ENCODE data around the gene JPH3. TPM values are rescaled to one million over a fixed set of nuclear protein-coding genes. Genes with fewer than 3 reads are reported as not detected.
"Not testable (repeated sequence)": the region's sequence is repeated elsewhere in the genome, so short reads cannot be mapped to it uniquely, and the experiment has no call there.

JPH3 gene
- total RNA-seq, 2 experiments from 2014 or later: not detected

DNA sequence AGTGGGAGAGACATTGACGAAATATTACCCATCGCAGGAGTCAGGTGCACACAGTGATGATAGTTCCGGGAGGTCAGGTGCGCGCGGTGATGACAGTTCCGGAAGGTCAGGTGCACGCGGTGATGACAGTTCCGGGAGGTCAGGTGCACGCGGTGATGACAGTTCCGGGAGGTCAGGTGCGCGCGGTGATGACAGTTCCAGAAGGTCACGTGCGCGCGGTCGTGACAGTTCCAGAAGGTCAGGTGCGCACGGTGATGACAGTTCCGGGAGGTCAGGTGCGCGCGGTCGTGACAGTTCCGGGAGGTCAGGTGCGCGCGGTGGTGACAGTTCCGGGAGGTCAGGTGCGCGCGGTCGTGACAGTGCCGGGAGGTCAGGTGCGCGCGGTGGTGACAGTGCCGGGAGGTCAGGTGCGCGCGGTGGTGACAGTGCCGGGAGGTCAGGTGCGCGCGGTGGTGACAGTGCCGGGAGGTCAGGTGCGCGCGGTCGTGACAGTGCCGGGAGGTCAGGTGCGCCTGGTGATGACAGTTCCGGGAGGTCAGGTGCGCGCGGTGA is 78.8 kb downstream of the JPH3 start:
- H3K27ac Mint-ChIP-seq; CTCF ChIA-PET; H3K4me1 Mint-ChIP-seq; H3K36me3 Mint-ChIP-seq (ENCODE audit: low read depth); H3K4me3 Mint-ChIP-seq; DNase-seq; H3K9me3 Mint-ChIP-seq; POLR2A ChIA-PET; H3K27me3 Mint-ChIP-seq: not testable (repeated sequence)

DNA sequence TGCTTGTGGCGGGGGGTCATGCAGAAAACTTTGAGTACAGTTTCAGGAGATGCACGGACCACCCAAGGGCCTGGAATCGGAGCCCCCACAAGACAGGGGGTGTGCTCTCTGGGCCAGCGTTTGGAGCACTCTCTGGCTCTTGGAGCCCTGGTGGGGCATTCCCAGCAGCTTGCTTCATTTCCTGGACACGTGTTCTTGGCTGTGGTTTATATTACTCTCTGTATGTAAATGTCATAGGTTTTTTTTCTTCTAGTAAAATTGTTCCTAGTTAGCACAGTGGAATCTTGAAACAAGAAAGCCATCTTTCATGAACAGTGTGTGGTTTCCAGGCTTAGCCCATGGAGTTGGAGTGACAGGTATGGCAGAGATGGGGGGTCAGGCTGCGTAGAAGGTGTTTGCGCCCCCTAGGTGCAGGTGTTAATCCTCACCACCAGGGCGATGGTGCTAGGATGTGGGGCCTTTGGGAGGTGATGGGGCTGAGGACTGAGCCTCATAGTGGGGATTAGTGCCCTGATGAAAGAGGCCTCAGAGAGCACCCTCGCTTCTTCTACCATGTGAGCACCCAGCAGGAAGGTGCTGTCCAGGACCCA is 79.8 kb downstream of the JPH3 start:
- Mint-ChIP-seq H3K27ac (no peak overlapping the region), H3K9me3 (no peaks in the 10 kb centered on the region), H3K36me3 (ENCODE audit: low read depth) (no peaks in the 10 kb centered on the region), H3K4me3 (no peak overlapping the region), H3K27me3 (no peaks in the 10 kb centered on the region), H3K4me1 (peaks cover 5% of the 10 kb centered on the region)
- CTCF ChIA-PET: no interaction called here
- POLR2A ChIA-PET: no interaction called here
- DNase-seq: no peak

DNA sequence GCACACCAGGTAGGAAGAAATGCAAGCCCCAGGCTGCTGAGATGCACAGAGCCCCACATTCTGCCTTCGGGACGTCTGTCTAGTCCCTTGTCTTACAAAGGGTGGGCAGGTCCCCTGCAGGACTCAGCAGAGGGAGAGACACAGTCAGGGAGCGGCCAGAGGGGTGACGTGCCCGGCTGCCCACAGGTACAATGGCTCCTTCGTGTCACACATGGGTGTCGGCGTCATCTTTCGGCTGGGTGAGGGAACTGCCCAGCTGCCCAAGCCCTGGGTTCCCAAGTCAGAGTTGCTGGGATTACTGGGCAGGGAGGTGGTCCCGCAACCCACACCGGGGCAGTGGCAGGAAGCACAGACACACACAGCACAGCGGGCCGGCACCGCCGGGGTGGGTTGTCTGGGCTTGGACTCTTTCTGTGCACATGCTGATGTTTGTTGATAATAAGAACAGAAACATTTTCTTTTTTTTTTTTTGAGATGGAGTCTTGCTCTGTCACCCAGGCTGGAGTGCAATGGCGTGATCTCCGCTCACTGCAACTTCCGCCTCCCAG is 80.6 kb downstream of the JPH3 start:
- H3K36me3 Mint-ChIP-seq (ENCODE audit: low read depth): no peaks in the 10 kb centered on the region
- ChIA-PET CTCF (interaction anchor here (1.6 kb wide), 1 partner anchor 86 kb away, joined by 4 read pairs; no protein-coding TSS in a partner anchor), POLR2A (no interaction called here)
- H3K27me3 Mint-ChIP-seq: no peaks in the 10 kb centered on the region
- H3K4me3 Mint-ChIP-seq: no peak overlapping the region
- H3K4me1 Mint-ChIP-seq: peaks cover 5% of the 10 kb centered on the region
- DNase-seq: no peak
- H3K9me3 Mint-ChIP-seq: no peaks in the 10 kb centered on the region
- H3K27ac Mint-ChIP-seq: no peak overlapping the region

DNA sequence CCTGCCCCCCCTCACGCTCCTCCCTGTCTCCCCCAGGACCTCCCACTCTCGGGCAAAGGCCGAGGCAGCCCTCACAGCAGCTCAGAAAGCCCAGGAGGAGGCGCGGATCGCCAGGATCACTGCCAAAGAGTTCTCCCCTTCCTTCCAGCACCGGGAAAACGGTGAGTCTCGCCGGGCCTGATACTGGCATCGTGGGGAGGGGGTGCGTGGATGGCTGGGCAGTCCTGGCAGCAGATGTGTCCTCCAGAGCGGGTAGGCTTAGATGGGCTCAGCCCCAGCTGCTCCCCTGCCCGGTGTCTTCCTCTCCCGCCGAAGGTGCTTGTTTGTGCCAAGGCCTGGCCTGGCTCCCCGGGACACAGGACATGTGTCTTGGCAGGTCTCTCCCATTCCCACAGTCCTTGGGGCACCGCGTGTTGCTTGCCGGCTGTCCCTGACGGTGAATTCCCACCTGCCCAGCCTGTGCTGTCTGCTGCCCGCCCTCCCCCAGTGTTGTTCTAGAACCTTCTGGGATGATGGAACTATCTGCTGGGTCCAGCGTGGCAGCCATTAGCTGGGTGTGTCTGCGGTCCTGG is 81.9 kb downstream of the JPH3 start:
- Mint-ChIP-seq H3K27me3 (no peaks in the 10 kb centered on the region), H3K27ac (no peak overlapping the region), H3K9me3 (no peaks in the 10 kb centered on the region), H3K4me1 (peaks cover 5% of the 10 kb centered on the region), H3K36me3 (ENCODE audit: low read depth) (no peaks in the 10 kb centered on the region), H3K4me3 (no peak overlapping the region)
- ChIA-PET POLR2A (no interaction called here), CTCF (interaction anchor here (1.6 kb wide), 1 partner anchor 85 kb away, joined by 4 read pairs; no protein-coding TSS in a partner anchor)
- no peak for DNase-seq

DNA sequence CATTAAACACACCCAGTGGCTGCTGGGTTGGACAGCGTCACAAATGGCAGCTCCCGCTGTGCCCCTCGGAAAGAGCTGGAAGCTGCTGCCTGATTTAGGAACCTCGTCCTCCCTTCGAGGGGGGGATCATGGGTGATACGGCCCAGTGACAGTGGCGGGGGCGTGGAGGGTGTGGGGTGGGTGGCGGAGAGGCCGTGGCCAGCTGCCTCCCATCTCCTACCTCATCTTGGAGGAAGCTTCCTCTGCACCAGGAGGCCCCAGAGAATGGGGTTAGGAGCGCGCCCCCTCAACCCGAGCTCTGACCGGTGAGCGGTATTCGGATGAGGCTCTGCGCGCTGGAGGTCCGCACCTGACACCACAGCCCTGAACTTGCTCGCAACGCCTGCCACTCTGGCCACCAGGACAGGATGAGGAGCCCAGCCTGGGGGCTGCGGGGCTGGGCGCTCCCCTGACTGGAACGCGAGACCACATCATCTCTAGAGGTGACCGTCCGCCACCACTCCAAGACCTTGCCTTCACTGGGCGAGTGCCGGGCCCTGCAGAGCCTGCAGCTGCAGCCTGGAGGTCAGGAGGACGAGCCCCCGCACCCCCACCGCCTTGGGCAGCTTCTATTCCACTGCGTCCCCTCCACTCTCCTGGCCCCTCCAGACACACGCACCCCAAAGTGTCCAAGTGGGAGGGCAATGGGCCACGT is 82.5 kb downstream of the JPH3 start:
- no peak overlapping the region for H3K27ac Mint-ChIP-seq
- no peak overlapping the region for H3K4me3 Mint-ChIP-seq
- peaks cover 5% of the 10 kb centered on the region for H3K4me1 Mint-ChIP-seq
- H3K9me3 Mint-ChIP-seq: no peaks in the 10 kb centered on the region
- H3K36me3 Mint-ChIP-seq (ENCODE audit: low read depth): no peaks in the 10 kb centered on the region
- no peak for DNase-seq
- CTCF ChIA-PET: no interaction called here
- POLR2A ChIA-PET: no interaction called here
- no peaks in the 10 kb centered on the region for H3K27me3 Mint-ChIP-seq

DNA sequence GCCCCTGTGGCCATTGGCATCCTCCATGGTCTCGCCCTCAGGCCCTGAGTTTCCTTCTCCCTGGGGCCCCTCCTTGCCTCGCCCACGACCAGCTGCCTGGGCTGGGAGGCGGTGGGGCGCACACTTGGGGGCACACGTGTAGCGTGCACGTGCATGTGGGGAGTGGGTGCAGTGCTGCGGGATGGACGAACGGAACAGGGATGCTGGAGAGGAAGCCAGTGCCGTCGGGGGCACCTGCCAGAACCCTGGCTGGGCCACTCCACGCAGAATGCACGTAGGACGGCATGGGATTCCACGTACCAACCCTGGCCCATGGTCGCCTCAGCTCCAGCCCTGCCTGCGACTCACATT is 83.1 kb downstream of the JPH3 start:
- CTCF ChIA-PET: no interaction called here
- POLR2A ChIA-PET: no interaction called here
- Mint-ChIP-seq H3K27me3 (no peaks in the 10 kb centered on the region), H3K27ac (no peak overlapping the region), H3K36me3 (ENCODE audit: low read depth) (no peaks in the 10 kb centered on the region), H3K4me3 (no peak overlapping the region), H3K9me3 (no peaks in the 10 kb centered on the region), H3K4me1 (peaks cover 5% of the 10 kb centered on the region)
- no peak for DNase-seq

DNA sequence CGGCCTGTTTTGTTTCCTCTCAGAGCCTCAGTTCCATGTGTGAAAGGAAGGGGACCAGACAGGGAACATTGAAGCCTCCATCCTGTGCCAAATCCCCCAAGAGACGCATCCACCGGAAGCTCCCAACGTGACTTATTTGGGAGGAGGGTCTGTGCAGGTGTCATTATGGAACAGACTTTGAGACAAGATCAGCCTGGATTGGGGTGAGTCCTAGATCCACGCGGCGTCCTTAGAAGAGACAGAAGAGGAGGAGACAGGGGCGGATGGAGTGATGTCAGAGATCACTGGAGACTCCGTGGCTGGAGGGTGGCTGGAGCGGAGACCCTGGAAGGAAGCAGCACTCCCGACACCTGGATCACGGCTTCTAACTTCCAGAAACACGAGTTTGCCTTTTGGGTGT is 83.5 kb downstream of the JPH3 start:
- H3K36me3 Mint-ChIP-seq (ENCODE audit: low read depth): no peaks in the 10 kb centered on the region
- no peak overlapping the region for H3K4me3 Mint-ChIP-seq
- no peak for DNase-seq
- H3K4me1 Mint-ChIP-seq: peaks cover 5% of the 10 kb centered on the region
- no peaks in the 10 kb centered on the region for H3K27me3 Mint-ChIP-seq
- ChIA-PET POLR2A (no interaction called here), CTCF (no interaction called here)
- no peak overlapping the region for H3K27ac Mint-ChIP-seq
- no peaks in the 10 kb centered on the region for H3K9me3 Mint-ChIP-seq

DNA sequence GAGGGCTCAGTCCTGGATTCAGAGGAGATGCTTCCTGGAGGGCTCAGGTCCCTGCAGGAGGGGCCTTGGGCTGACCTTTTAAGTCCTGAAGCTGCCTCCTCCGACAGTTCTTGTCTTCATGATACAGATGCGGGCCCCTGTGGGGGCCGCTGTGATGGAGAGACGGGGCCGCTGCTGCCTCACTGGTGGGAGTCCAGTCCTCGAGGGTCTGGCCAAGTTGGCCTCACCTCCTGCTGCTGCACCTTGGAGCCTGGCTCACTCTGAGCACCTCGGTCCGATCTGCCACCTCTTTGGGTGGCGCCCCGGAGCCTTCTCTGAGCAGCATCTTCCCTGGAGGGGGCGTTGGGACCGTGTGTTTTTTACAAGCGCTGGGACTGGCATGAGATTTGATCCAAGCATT is 84.4 kb downstream of the JPH3 start:
- H3K9me3 Mint-ChIP-seq: no peaks in the 10 kb centered on the region
- no peaks in the 10 kb centered on the region for H3K36me3 Mint-ChIP-seq (ENCODE audit: low read depth)
- CTCF ChIA-PET: no interaction called here
- H3K27ac Mint-ChIP-seq: no peak overlapping the region
- no peak for DNase-seq
- no peaks in the 10 kb centered on the region for H3K27me3 Mint-ChIP-seq
- H3K4me3 Mint-ChIP-seq: no peak overlapping the region
- POLR2A ChIA-PET: no interaction called here
- H3K4me1 Mint-ChIP-seq: peaks cover 5% of the 10 kb centered on the region

DNA sequence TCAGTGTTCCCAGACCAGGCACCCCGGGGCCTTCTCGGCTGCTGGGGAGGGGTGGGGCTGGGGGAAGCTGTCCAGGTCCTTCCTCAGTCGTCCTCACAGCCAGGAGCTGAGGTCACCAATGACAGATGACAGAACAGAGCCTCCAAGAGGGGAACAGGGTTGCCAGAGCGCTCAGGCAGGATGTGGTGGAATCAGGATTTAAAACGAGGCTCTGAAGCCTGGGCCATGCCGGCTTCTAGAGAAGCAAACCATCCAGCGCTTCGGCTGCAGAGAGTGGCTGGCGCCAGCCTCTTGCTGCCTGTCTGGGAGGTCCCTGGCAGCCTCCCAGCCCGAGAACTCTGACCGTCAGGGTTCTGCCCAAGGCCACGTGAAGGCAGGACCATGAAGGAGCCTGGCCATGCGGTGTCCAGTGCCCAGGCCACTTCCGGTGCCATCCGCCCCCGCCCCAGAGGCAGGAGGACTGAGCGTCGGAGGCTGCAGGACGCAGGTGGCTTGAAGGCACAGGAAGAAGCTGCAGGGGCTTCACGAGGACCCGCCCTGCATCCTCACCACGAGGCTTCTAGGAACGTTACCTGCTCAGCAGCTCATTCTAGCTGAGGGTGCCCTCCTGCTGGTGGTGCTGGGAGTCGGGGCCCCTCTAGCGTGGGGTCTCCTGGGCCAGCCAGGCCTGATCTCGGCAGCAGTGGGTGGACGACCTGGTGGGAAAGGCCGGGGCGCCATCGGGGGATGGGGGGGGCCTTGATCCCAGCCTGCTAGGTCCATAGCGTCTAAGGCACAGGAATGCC is 85.0 kb downstream of the JPH3 start:
- no peak for DNase-seq
- Mint-ChIP-seq H3K27ac (no peak overlapping the region), H3K36me3 (ENCODE audit: low read depth) (no peaks in the 10 kb centered on the region), H3K27me3 (no peaks in the 10 kb centered on the region), H3K9me3 (no peaks in the 10 kb centered on the region), H3K4me3 (no peak overlapping the region), H3K4me1 (peaks cover 2% of the 10 kb centered on the region)
- POLR2A ChIA-PET: no interaction called here
- CTCF ChIA-PET: no interaction called here

DNA sequence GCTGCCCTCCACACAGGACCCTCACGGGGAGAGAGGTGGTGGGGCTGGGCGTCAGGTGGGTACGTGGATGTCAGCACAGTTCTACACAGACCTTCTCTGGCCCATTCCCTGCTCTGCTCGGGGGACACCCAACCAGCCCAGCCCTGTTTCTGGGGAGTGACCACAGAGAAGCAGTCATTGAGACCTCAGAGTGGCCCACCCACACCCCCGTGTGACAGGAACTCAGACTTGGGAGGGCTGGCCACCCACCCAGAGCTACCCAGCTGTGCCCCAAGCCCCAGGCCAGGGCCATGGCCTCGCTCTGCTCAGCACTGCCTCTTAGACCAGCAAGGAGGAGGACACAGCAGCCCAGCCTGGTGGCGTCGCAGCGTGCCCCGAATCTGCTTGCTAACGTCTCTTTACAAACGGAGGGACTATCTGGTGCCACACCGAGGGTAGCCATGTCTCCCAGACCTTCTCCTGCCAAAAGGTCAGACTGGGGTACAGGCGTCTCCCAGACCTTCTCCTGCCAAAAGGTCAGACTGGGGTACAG is 85.8 kb downstream of the JPH3 start:
- no peaks in the 10 kb centered on the region for H3K36me3 Mint-ChIP-seq (ENCODE audit: low read depth)
- H3K27me3 Mint-ChIP-seq: no peaks in the 10 kb centered on the region
- no peak for DNase-seq
- H3K9me3 Mint-ChIP-seq: no peaks in the 10 kb centered on the region
- no peaks in the 10 kb centered on the region for H3K4me1 Mint-ChIP-seq
- H3K27ac Mint-ChIP-seq: no peak overlapping the region
- POLR2A ChIA-PET: no interaction called here
- CTCF ChIA-PET: no interaction called here
- no peak overlapping the region for H3K4me3 Mint-ChIP-seq

DNA sequence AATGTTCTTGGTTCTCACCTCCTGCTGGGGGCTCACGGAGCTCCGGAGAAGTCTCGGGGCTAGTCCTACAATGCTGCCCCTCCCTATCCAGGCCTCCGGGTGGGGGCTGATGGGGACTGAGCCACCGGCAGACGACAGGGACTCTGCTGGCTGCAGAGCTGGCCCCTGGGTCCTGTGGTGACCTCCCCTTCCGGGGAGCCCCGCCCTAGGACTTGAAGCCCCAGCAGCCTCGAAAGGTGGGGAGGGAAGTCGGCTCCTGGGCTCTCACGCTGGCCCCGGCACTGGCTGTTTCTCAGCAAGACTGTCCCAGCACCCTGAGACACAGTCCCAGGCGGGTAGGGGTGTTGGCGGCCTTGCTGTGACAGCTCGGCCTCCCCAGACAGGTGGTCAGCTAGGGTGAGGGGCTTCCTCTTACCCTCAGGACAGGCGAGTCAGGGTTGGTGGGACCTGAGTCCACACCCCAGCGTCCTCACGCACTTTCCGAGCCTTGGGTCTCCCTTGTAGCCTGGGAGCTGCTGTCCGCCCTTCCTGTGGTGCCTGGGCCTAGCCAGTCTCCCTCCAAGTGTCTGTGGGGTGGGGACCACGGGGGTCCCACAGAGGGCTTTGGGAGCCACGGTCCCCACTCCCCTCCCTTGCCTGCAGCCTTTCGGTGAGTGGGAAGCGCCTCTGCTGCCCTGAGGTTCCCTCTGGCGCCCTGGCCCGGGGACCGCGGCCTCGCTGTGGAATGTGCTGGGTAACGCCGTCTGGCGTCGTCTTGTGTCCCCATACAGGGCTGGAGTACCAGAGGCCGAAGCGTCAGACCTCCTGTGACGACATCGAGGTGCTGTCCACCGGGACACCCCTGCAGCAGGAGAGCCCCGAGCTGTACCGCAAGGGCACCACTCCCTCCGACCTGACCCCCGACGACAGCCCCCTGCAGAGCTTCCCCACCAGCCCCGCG is 86.8 kb downstream of the JPH3 start:
- no peak overlapping the region for H3K27ac Mint-ChIP-seq
- no peaks in the 10 kb centered on the region for H3K27me3 Mint-ChIP-seq
- H3K36me3 Mint-ChIP-seq (ENCODE audit: low read depth): no peaks in the 10 kb centered on the region
- no peaks in the 10 kb centered on the region for H3K4me1 Mint-ChIP-seq
- DNase-seq: no peak
- ChIA-PET CTCF (interaction anchor here (0.5 kb wide), 1 partner anchor 79 kb away, joined by 3 read pairs; no protein-coding TSS in a partner anchor), POLR2A (interaction anchor here (1.2 kb wide), 1 partner anchor 76 kb away, joined by 3 read pairs; the partner anchor contains the start of gene KLHDC4)
- no peaks in the 10 kb centered on the region for H3K9me3 Mint-ChIP-seq
- no peak overlapping the region for H3K4me3 Mint-ChIP-seq

DNA sequence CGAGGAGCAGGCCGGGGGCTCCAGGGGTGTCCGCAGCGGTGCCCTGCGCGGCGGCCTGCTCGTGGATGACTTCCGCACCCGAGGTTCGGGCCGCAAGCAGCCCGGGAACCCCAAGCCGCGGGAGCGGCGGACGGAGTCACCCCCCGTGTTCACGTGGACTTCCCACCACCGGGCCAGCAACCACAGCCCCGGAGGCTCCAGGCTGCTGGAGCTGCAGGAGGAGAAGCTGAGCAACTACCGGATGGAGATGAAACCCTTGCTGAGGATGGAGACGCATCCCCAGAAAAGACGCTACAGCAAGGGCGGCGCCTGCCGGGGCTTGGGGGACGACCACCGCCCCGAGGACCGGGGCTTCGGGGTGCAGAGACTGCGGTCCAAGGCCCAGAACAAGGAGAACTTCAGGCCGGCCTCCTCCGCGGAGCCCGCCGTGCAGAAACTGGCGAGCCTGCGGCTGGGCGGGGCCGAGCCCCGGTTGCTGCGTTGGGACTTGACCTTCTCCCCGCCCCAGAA is 87.7 kb downstream of the JPH3 start:
- Mint-ChIP-seq H3K27me3 (no peaks in the 10 kb centered on the region), H3K4me3 (no peak overlapping the region), H3K9me3 (no peaks in the 10 kb centered on the region), H3K4me1 (no peaks in the 10 kb centered on the region), H3K27ac (no peak overlapping the region), H3K36me3 (ENCODE audit: low read depth) (peaks cover 3% of the 10 kb centered on the region)
- ChIA-PET CTCF (no interaction called here), POLR2A (interaction anchor here (1.2 kb wide), 1 partner anchor 75 kb away, joined by 3 read pairs; the partner anchor contains the start of gene KLHDC4)
- no peak for DNase-seq

Measured in activated CD4-positive, alpha-beta memory T cell treated with anti-CD3 and anti-CD28 coated beads, Interleukin-2, amount 10 ng/mL, durations not matched to agents 7 days and 5 days (primary cell).